NCI-H2081 (cell line): Measurements from ENCODE around the gene ACTN4.
"Not testable (repeated sequence)": the region's sequence is repeated elsewhere in the genome, so short reads cannot be mapped to it uniquely, and the experiment has no call there.

ENCODE experiments used
- DNase-seq, 2 experiments: peaks; one replicate each; lab custom pipeline; 2025; lab: John Stamatoyannopoulos, UW

Gene ACTN4

GRCh38 chr19:38736413-38737280 is 89.2 kb downstream of the ACTN4 start:
- peak; percentile 27 to 29 for DNase-seq

DNA sequence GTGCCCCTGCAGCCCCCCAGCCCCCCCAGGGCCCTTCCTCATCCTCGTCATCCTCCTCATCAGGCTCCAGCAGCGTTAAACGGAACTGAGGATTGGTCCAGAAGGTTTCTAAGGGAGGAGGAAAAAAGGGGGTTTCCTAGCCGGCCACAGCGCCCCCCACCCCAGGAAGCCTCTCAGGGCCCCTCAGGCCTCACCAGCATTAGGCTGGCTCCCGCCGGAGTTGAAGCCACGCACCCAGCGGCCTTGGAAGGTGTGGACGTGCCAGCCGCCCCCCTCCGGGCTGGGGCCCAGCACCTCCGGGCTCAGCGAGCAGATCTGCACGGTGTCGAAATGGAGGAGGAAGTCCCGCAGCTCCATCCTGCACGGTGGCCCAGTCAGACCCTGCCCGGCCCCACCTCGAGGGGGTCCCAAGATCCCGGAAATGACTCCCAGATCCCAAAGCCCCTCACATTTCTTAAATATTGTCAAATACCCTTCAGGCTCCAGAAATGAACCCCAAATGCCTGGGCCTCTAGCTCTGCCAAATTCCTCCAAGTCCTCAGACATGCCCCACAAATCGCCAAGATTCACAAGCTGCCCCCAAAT is 89.9 kb downstream of the ACTN4 start:
- no peak for DNase-seq

DNA sequence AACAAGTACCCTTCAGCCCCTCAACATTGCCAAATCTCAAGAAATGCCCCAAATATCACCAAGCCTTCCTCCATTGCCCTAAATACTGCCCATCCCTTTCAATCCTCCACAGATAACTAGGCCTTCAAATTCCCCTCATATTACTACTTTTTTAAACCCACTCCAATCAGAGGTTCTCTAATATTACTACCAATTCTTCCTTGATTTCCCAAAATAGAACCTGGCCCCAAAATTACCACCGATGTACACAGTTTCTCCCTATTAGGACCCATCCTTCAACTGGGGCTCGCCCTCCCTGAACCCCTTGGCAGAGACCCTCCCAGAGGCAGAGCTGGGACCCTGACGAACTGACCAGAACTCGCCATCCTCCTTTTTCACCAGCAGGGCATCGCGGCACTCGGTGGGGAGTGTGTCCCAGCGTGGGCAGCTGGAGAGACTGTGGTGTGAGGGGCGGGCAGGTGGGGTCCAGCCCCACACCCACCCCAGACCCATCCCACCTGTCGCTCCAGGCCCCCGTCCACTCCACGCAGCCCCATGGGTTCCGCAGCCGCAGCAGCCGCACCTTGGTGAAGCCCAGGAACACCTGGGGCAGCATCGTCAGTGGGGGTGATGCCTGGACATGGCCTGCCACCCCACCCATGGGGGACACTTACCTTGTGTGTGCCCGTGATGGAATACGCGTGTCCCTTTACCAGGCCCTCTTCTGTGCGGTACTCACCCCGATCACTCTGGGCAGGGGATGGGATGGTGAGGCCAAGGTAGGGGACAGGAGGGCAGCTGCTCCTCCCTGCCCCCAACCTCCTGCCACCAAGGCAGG is 90.7 kb downstream of the ACTN4 start:
- no peak for DNase-seq

DNA sequence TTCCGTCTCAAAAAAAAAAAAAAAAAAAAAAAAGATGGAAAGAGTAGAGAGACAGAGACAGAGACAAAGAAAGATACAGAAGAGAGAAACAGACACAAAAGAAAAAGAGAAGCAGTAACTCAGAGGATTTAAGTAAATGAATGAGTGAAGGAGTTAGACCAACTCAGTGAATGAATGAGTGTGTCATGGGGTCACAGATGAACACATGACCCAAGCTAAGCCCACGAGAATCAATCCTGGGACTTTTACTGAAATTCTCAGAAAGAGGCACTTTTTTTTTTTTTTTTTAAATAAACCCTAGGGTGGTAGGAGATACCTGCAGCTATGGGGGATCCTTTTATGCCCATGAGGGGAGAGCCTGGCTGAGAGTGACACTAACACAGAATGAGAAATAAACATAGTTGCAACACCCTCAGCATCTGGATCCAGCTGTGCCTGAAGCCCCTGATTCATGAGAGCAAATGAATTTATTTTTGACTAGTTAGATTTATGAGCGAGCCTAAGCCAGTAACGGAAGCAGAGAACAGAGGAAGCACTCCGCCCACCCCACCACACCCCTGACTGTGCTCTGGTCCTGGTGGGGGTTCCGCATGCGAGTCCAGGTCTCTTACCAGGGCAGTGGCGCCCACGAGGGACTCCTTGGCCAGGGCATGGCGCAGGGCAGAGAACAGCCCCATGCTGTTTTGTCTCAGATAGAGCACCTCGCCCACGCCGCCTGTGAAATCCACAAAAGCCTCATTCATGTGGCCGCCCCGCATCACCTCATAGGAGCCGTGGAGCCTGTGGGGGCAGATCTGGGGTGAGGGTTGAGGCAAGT is 92.2 kb downstream of the ACTN4 start:
- no peak for DNase-seq

DNA sequence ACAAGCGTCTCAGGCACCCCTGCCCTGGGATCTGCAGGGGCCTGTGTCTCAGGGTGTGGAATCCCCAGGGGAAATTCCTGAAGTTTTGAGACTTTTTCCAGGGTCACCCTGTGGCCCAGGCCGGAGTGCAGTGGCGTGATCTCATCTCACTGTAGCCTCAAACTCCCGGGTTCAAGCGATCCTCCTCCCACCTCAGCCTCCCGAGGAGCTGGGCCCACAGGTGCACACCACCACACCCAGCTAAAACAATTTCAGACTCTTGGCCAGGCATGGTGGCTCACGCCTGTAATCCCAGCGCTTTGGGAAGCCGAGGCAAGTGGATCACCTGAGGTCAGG is 92.8 kb downstream of the ACTN4 start:
- DNase-seq = no peak

GRCh38 chr19:38740932-38741331 is 93.5 kb downstream of the ACTN4 start:
- no peak for DNase-seq

DNA sequence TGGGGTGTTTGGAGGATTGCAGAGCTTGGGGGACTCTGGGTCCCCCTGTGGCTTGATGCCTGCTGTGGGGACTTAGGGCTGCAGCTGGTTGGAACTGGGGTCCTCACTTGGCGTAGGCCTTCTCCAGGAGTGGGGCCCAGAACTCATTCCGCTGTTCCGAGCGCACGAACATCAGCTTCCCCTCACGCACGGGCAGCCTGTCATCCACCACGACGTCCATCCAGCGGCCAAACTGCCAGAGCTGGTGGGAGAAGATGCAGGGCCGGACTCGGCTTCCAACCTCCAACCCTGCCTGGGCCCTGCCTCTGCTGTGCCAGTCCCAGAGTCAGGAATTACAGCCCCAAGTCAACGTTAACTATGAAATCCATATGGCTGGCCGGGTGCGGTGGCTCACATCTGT is 94.2 kb downstream of the ACTN4 start:
- no peak for DNase-seq

DNA sequence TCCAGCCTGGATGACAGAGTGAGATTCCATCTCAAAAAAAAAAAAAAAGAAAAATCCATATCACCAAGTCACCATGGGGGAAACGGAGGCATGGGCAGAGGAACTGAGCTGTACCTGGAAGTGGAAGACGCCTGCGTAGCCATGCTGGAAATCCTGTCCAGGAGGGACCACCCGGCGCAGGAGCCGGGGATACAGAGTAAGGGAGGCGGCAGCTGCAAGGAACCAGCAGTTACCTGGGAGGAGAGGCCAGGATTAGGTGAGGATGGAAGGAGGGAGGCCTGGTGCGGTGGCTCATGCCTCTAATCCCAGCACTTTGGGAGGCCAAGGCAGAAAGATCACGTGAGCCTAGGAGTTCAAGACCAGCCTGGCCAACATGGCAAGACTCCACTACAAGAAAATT is 94.8 kb downstream of the ACTN4 start:
- DNase-seq = no peak

DNA sequence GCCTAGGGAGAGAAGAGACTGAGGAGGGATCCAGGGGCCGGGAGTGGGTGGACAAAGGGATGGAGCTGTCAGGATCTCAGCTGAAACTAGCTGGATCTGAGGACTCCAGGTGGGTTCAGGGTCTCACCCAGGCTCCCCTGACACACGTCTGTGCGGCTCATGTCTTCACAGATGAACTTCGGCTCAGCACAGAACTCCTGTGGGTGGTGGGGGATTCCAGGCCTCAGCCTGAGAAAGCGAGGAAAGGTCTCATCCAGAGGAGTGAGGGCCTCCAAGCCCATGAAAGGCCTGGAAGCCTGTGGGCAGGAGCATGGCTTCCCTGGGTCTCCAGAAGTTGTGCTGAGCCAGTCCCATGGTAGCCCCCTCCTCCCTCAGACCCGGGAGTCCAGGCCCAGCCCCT is 95.5 kb downstream of the ACTN4 start:
- DNase-seq = no peak

- DNase-seq = no peak
Observed at GRCh38 chr19:38743394-38744297, 96.2 kb downstream of the ACTN4 start.

DNA sequence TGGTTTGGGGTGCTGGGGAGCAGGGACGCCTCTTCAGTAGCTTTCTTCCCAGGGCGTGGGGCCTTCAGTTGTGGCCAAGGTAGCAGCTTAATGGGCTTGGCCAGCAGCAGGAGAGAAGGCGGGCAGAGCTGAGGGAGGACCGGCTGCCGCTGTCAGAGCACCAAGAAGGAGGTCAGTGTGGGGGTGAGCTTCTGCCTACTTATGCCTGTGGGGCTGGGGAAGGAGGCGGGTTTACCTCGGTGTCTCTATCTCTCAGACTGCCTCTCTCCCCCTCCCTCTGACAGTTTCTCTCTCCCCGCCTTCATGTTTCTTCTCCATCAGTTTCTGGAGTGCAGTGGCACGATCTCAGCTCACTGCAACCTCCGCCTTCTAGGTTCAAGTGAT is 96.8 kb downstream of the ACTN4 start, which contains the start of gene CAPN12:
Gene CAPN12 (minus strand): TSS at position 177 of the 384 bp plus-strand sequence. CDS start 309 bp downstream, outside the sequence.
- no peak for DNase-seq

DNA sequence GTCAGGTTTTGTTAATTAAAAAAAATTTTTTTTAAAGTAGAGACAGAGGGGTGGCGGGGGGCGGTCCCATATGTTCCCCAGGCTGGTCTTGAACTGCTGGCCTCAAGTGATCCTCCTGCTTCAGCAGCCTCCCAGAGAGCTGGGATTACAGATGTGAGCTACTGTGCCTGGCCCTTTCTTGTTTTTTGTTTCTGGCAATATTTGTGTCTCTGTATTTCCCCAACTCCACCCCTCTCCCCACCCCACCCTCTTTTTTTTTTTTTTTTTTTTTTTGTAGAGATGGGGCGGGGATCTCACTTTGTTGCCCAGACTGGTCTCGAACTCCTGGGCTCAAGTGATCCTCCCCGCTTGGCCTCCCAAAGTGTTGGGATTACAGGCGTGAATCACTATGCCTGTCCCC is 97.4 kb downstream of the ACTN4 start:
- no peak for DNase-seq

DNA sequence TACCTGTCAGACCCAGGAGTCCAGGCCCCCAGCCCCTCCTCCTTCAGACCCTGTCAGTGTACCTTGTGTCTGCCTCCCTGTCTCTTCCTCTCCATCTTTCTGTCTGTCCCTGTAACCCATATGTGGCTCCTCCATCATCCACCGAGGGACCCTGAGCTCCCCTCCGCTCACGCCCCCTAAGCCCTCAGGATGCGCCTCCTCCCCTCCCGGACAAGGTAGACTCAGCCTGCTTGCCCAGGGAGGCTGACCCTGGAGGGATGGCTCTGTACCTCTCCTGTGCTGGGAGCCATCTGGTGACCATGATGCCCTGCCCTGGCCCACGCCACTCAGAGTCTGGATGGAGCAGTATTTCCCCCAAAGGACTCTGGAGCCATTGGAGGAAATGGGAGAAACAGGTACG is 97.9 kb downstream of the ACTN4 start:
- no peak for DNase-seq

GRCh38 chr19:38753783-38754182 is 106.3 kb downstream of the ACTN4 start:
- DNase-seq = not testable (repeated sequence)

GRCh38 chr19:38754196-38754595 is 106.7 kb downstream of the ACTN4 start:
- not testable (repeated sequence) for DNase-seq

- DNase-seq = no peak
Observed at GRCh38 chr19:38759590-38760003, 112.1 kb downstream of the ACTN4 start.

DNA sequence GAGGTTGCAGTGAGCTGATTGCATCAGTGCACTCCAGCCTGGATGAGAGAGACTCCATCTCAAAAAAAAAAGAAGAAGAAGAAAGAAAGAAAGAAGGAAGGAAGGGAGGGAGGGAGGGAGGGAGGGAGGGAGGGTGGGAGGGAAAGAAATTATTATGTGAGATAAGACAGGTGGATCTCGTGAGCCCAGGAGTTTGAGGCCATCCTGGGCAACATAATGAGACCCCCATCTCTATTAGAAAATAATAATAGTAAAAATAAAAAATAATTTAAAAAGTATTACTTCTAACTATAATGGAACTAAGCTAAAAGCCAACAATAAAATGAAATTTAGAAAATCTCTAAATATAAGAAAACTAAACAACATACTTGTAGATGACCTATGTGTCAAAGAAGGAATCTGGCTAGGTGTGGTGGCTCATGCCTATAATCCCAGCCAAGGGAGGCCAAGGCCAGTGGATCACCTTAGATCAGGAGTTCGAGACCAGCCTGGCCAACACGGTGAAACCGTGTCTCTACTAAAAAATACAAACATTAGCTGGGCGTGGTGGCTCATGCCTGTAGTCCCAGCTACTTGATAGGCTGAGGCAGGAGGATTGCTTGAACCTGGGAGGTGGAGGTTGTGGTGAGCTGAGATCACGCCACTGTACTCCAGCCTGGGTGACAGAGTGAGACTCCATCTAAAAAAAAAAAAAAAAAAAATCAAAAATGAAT is 113.5 kb downstream of the ACTN4 start:
- DNase-seq = not testable (repeated sequence)

DNA sequence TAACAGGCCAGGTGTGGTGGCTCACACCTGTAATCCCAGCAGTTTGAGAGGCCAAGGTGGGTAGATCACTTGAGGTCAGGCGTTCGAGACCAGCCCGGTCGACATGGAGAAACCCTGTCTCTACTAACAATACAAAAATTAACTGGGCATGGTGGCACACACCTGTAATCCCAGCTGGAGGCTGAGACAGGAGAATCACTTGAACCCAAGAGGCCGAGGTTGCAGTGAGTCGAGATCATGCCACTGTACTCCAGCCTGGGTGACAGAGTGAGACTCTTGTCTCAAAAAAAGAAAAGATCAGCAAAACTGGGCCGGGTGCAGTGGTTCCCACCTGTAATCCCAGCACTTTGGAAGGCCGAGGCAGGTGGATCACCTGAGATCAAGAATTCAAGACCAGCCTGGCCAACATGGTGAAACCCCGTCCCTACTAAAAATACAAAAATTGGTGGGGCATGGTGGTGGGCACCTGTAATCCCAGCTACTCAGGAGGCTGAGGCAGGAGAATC is 114.5 kb downstream of the ACTN4 start:
- not testable (repeated sequence) for DNase-seq

DNA sequence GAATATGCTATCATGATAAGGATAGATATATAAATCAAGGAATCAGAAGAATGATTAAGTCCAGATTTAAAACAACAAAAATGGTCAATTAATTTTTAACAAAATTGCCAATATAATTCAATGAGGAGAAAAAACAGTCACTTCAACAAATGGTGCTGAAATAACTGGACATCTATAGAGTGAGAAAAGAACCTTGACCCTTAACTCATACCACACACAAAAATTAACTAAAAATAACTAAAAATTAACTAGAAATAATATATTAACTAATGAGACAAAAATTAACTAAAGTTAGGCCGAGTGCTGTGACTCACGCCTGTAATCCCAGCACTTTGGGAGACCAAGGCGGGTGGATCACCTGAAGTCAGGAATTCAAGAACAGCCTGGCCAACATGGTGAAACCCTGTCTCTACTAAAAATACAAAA is 116.4 kb downstream of the ACTN4 start:
- DNase-seq = no peak

DNA sequence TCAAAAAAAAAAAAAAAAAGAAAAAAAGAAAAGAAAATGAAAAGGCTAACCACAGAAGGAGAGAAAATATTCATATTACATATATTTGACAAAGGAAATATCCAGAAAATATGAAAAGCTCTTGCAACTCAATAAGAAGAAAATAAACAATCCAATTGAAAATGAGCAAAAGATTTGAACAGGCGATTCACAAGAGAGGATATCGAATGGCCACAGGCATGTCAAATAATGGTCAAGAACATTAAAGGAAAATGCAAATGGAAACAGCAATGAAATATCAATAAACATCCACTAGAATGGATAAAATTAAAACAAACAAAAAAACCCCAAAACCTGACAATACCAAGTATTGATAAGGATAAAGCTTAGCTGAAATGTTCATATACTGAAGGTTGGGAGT is 117.8 kb downstream of the ACTN4 start:
- no peak for DNase-seq
